IMR-90 (cell line): ENCODE measurements around the gene ZNF292. TPM values are rescaled to one million over a fixed set of nuclear protein-coding genes. Genes with fewer than 3 reads are reported as not detected.

Source experiments
- ATAC-seq: fragments of 200-7000 bp; cut with Tn5 transposase; 2 replicates; pipeline ENCODE4 v1.9.1; 2020; ENCODE audit warnings: low read depth, mild to moderate bottlenecking, moderate library complexity
- BruUV-seq: library from RNA; stranded (reverse); fragments of 400-500 nt; replicated peaks from 2 replicates; lab custom pipeline; 2021; lab: Mats Ljungman, UMichigan
- CTCF ChIA-PET: fragments of 300-600 bp; formaldehyde crosslinking; extraction: SDS; loops from one replicate; lab custom pipeline; 2021; ENCODE audit warnings: antibody characterized with exemption; lab: Yijun Ruan, JAX
- POLR2A ChIA-PET: fragments of 300-600 bp; sonication (Branson Sonifier 250); formaldehyde crosslinking; loops from one replicate; lab custom pipeline; 2022; ENCODE audit warnings: antibody characterized with exemption; ENCODE audit not compliant: unreplicated experiment; lab: Charles Lee
- DNase-seq: peaks from one replicate; pipeline ENCODE4 v3.0.0; 2013
- H2AFZ ChIP-seq: replicated peaks from 2 replicates; pipeline ENCODE3; 2013; ENCODE audit warnings: low read length, mild to moderate bottlenecking; ENCODE audit not compliant: poor library complexity
- H2AK5ac ChIP-seq: 2 replicates; pipeline ENCODE4 v1.6.1; 2013; ENCODE audit warnings: low read depth, low read length, inconsistent platforms
- H2AK9ac ChIP-seq: replicated peaks from 2 replicates; pipeline ENCODE3; 2013; ENCODE audit warnings: mild to moderate bottlenecking, low read depth, low read length, moderate library complexity; ENCODE audit not compliant: poor library complexity
- H2BK120ac ChIP-seq: 2 replicates; pipeline ENCODE4 v1.6.1; 2013; ENCODE audit warnings: low read depth, low read length, inconsistent platforms
- H2BK15ac ChIP-seq: 3 replicates; pipeline ENCODE4 v1.6.1; 2013; ENCODE audit warnings: low read depth, low read length, inconsistent platforms
- H2BK20ac ChIP-seq: 2 replicates; pipeline ENCODE4 v1.6.1; 2013; ENCODE audit warnings: low read depth, mild to moderate bottlenecking, inconsistent platforms, low read length, moderate library complexity
- H2BK5ac ChIP-seq: 2 replicates; pipeline ENCODE4 v1.6.1; 2013; ENCODE audit warnings: mild to moderate bottlenecking, low read depth, low read length, inconsistent platforms; ENCODE audit not compliant: poor library complexity, severe bottlenecking
- H3K14ac ChIP-seq: replicated peaks from 2 replicates; pipeline ENCODE4 v1.6.1; 2013; ENCODE audit warnings: low read depth, low read length, inconsistent platforms
- H3K18ac ChIP-seq: 2 replicates; pipeline ENCODE4 v1.6.1; 2013; ENCODE audit warnings: low read depth, low read length, control low read depth
- H3K23ac ChIP-seq: 2 replicates; pipeline ENCODE4 v1.6.1; 2013; ENCODE audit warnings: low read depth, low read length, inconsistent platforms
- H3K27ac ChIP-seq: 2 replicates; pipeline ENCODE4 v1.5.1; 2013; ENCODE audit warnings: mild to moderate bottlenecking, control low read depth, low read length; ENCODE audit not compliant: insufficient read depth
- H3K27me3 ChIP-seq: 2 replicates; pipeline ENCODE4 v1.6.1; 2013; ENCODE audit warnings: low read length; ENCODE audit not compliant: control insufficient read depth, insufficient read depth
- H3K36me3 ChIP-seq: 2 replicates; pipeline ENCODE4 v1.6.1; 2013; ENCODE audit warnings: low read length, mixed read lengths; ENCODE audit not compliant: control insufficient read depth, insufficient read depth
- H3K4ac ChIP-seq: 2 replicates; pipeline ENCODE4 v1.6.1; 2013; ENCODE audit warnings: low read depth, low read length, inconsistent platforms
- H3K4me1 ChIP-seq: 2 replicates; pipeline ENCODE4 v1.6.1; 2013; ENCODE audit warnings: low read length, mixed read lengths; ENCODE audit not compliant: control insufficient read depth, insufficient read depth
- H3K4me2 ChIP-seq: 2 replicates; pipeline ENCODE4 v1.6.1; 2013; ENCODE audit warnings: low read depth, mild to moderate bottlenecking, control low read depth, low read length, moderate library complexity
- H3K4me3 ChIP-seq: 2 replicates; pipeline ENCODE4 v1.5.1; 2013; ENCODE audit warnings: low read depth, mild to moderate bottlenecking, control low read depth, low read length, moderate library complexity; ENCODE audit not compliant: insufficient read depth
- H3K56ac ChIP-seq: 2 replicates; pipeline ENCODE4 v1.6.1; 2013; ENCODE audit warnings: low read length, inconsistent platforms; ENCODE audit not compliant: insufficient read depth; ENCODE audit errors: extremely low read depth
- H3K79me1 ChIP-seq, 2 experiments: 2 replicates each; pipeline ENCODE4 v1.6.1; 2013; ENCODE audit warnings: low read length in 2 of 2, inconsistent platforms in 1 of 2, low read depth in 1 of 2
- H3K9ac ChIP-seq: 2 replicates; pipeline ENCODE4 v1.6.1; 2013; ENCODE audit warnings: low read depth, low read length, control low read depth
- H3K9me1 ChIP-seq: 2 replicates; pipeline ENCODE4 v1.6.1; 2013; ENCODE audit warnings: low read length, inconsistent platforms; ENCODE audit not compliant: insufficient read depth
- H3K9me3 ChIP-seq: 2 replicates; pipeline ENCODE4 v1.6.1; 2013; ENCODE audit warnings: low read length; ENCODE audit not compliant: control insufficient read depth, insufficient read depth
- H4K20me1 ChIP-seq: 2 replicates; pipeline ENCODE4 v1.6.1; 2013; ENCODE audit warnings: low read length, inconsistent platforms; ENCODE audit not compliant: insufficient read depth
- H4K5ac ChIP-seq: 2 replicates; pipeline ENCODE4 v1.6.1; 2013; ENCODE audit warnings: mild to moderate bottlenecking, low read depth, low read length, control low read depth
- H4K8ac ChIP-seq, 2 experiments: 2 replicates each; pipeline ENCODE4 v1.6.1; 2013; ENCODE audit warnings: low read depth in 2 of 2, low read length in 2 of 2, control low read depth in 1 of 2, inconsistent platforms in 1 of 2
- H4K91ac ChIP-seq: 2 replicates; pipeline ENCODE4 v1.6.1; 2013; ENCODE audit warnings: low read depth, low read length, inconsistent platforms; ENCODE audit not compliant: insufficient read depth
- BHLHE40 ChIP-seq: fragments of 150-350 bp; IDR thresholded peaks from 2 replicates; pipeline ENCODE4 v1.6.1; 2016; ENCODE audit warnings: mild to moderate bottlenecking, low read depth, low read length
- CEBPB ChIP-seq: IDR thresholded peaks from 2 replicates; pipeline ENCODE4 v1.6.1; 2012; ENCODE audit warnings: low read depth, low read length, improper control_type of control experiment
- CHD1 ChIP-seq: IDR thresholded peaks from 2 replicates; pipeline ENCODE4 v1.6.1; 2012; ENCODE audit warnings: low read depth, low read length, improper control_type of control experiment
- FOS ChIP-seq: fragments of 150-350 bp; IDR thresholded peaks from 2 replicates; pipeline ENCODE4 v1.6.1; 2016; ENCODE audit warnings: low read depth, low read length
- MAFK ChIP-seq: IDR thresholded peaks from 2 replicates; pipeline ENCODE4 v1.6.1; 2012; ENCODE audit warnings: low read depth, low read length, improper control_type of control experiment
- POLR2A ChIP-seq: IDR thresholded peaks from 2 replicates; pipeline ENCODE4 v1.6.1; 2012; ENCODE audit warnings: mild to moderate bottlenecking, low read depth, low read length
- RAD21 ChIP-seq: IDR thresholded peaks from 2 replicates; pipeline ENCODE4 v1.6.1; 2012; ENCODE audit warnings: low read length, improper control_type of control experiment
- RCOR1 ChIP-seq: IDR thresholded peaks from 2 replicates; pipeline ENCODE4 v1.6.1; 2012; ENCODE audit warnings: mild to moderate bottlenecking, low read length, improper control_type of control experiment; ENCODE audit not compliant: insufficient replicate concordance
- RFX5 ChIP-seq: IDR thresholded peaks from 2 replicates; pipeline ENCODE4 v1.8.0; 2012; ENCODE audit warnings: low read depth, mild to moderate bottlenecking, low read length, moderate library complexity
- SMC3 ChIP-seq: fragments of 150-350 bp; IDR thresholded peaks from 2 replicates; pipeline ENCODE4 v1.6.1; 2016; ENCODE audit warnings: low read depth, mild to moderate bottlenecking, antibody characterized with exemption, low read length, moderate library complexity
- USF2 ChIP-seq: fragments of 150-350 bp; IDR thresholded peaks from 2 replicates; pipeline ENCODE4 v1.6.1; 2017; ENCODE audit warnings: mild to moderate bottlenecking, antibody characterized with exemption, low read length, low read depth
- WGBS, 2 experiments: methylation state at CpG; one replicate each; pipeline versions ENCODE4 v1.1.5 to v1.1.7; 2013; ENCODE audit warnings: missing lambda C conversion rate in 2 of 2; ENCODE audit not compliant: insufficient read length in 1 of 2; ENCODE audit errors: extremely low coverage in 2 of 2; 5-methylcytosine and 5-hydroxymethylcytosine counted together
- dilution Hi-C: fragments of 300-500 bp; cut with HindIII; formaldehyde crosslinking; loops from one replicate; pipeline ENCODE4 v1.14.3; 2018; ENCODE audit warnings: low sequenced_read_pairs; ENCODE audit not compliant: unreplicated experiment
- in situ Hi-C: fragments of 300-500 bp; cut with MboI; formaldehyde crosslinking; loops from 3 replicates; pipeline ENCODE4 v1.14.3; 2019; ENCODE audit warnings: low sequenced_read_pairs, inconsistent platforms, mixed read lengths
- intact Hi-C: fragments of 100-400 bp; cut with micrococcal nuclease; formaldehyde crosslinking; loops from 2 replicates; pipeline ENCODE4 v1.10.0; 2022
- polyA plus RNA-seq, 3 experiments: library from polyadenylated mRNA; depleted of rRNA; stranded (reverse); fragments of >200 nt; gene quantifications; 2 replicates each; pipeline ENCODE4 v1.2.3, GENCODE V29; 2012; ENCODE audit warnings: low replicate concordance in 1 of 3
- total RNA-seq: library from RNA; depleted of rRNA; stranded (reverse); fragments of >200 nt; gene quantifications from 2 replicates; pipeline ENCODE4 v1.2.3, GENCODE V29; 2012

ZNF292 gene
- total and polyA plus RNA-seq, 2 of the 4 experiments (the other 2 are of a cell fraction): 5.5 to 28.3 TPM

GRCh38 chr6:87126501-87126900 is 28.9 kb upstream of the ZNF292 start:
- in situ Hi-C loops (no loop called here), intact Hi-C loops (no loop called here), dilution Hi-C loops (no loop called here)
- H2BK20ac ChIP-seq: no peak overlapping the region
- no peaks in the 10 kb centered on the region for H3K79me1 ChIP-seq
- DNase-seq: no peak
- H4K8ac ChIP-seq: no peak overlapping the region
- H2AK5ac ChIP-seq: no peak overlapping the region
- no peak overlapping the region for H3K4ac ChIP-seq
- H3K27me3 ChIP-seq: no peaks in the 10 kb centered on the region; the same call in 1 of the 2 replicates
- TF ChIP-seq POLR2A: no peak
- no peak for TF ChIP-seq RAD21
- no peak for TF ChIP-seq BHLHE40
- TF ChIP-seq RFX5: no peak
- no peak for TF ChIP-seq CEBPB
- no peak for TF ChIP-seq RCOR1
- TF ChIP-seq FOS: no peak
- TF ChIP-seq CHD1: no peak
- TF ChIP-seq MAFK: no peak
- TF ChIP-seq SMC3: no peak
- no peak for TF ChIP-seq USF2
- H3K36me3 ChIP-seq: no peaks in the 10 kb centered on the region
- no peak overlapping the region for H4K91ac ChIP-seq
- no peak overlapping the region for H2BK15ac ChIP-seq
- BruUV-seq: no TSS peak
- H2AK9ac ChIP-seq: no peak overlapping the region
- no peak overlapping the region for H3K4me3 ChIP-seq
- H3K9me3 ChIP-seq: no peaks in the 10 kb centered on the region; the same call in 1 of the 2 replicates
- H2AFZ ChIP-seq: no peak overlapping the region
- H3K18ac ChIP-seq: no peak overlapping the region
- no peaks in the 10 kb centered on the region for H4K20me1 ChIP-seq
- no CpG with 5 or more reads among the region's 1 CpG for WGBS, 2 experiments
- H3K14ac ChIP-seq: no peak overlapping the region
- ATAC-seq: no peak
- POLR2A ChIA-PET: no interaction called here
- no peak overlapping the region for H2BK5ac ChIP-seq
- CTCF ChIA-PET: no interaction called here
- no peaks in the 10 kb centered on the region for H3K9me1 ChIP-seq
- H2BK120ac ChIP-seq: no peak overlapping the region
- no peak overlapping the region for H3K27ac ChIP-seq
- H3K9ac ChIP-seq: no peak overlapping the region
- no peak overlapping the region for H3K56ac ChIP-seq
- no peaks in the 10 kb centered on the region for H3K4me1 ChIP-seq
- no peak overlapping the region for H3K4me2 ChIP-seq
- no peak overlapping the region for H4K5ac ChIP-seq
- H3K23ac ChIP-seq: no peak overlapping the region
